A673 (cell line): Measurements from ENCODE around the gene PCDHGB2. TPM values are rescaled to one million over a fixed set of nuclear protein-coding genes. Genes with fewer than 3 reads are reported as not detected.

Experiments used
- BruUV-seq: library from RNA; stranded (reverse); fragments of 400-500 nt; replicated peaks from 2 replicates; lab custom pipeline; 2021; lab: Mats Ljungman, UMichigan
- CTCF ChIA-PET: fragments of 300-600 bp; sonication (Branson Sonifier 250); formaldehyde crosslinking; loops from one replicate; lab custom pipeline; 2022; ENCODE audit warnings: antibody characterized with exemption; lab: Charles Lee
- POLR2A ChIA-PET: fragments of 300-600 bp; sonication (Branson Sonifier 250); formaldehyde crosslinking; loops from one replicate; lab custom pipeline; 2022; ENCODE audit warnings: antibody characterized with exemption; ENCODE audit not compliant: low non-redundant PET; lab: Charles Lee
- DNase-seq: peaks from one replicate; pipeline ENCODE4 v3.0.0-alpha.2; 2015; ENCODE audit warnings: low spot score
- H3K27ac ChIP-seq: fragments of 200-600 bp; sonication (generic); 2 replicates; pipeline ENCODE4 v1.5.1; 2016; ENCODE audit warnings: mixed run types, low read depth, mild to moderate bottlenecking, mixed read lengths, antibody characterized with exemption, low read length; ENCODE audit not compliant: poor library complexity, severe bottlenecking
- H3K27me3 ChIP-seq: fragments of 200-600 bp; sonication (generic); replicated peaks from 2 replicates; pipeline ENCODE4 v1.6.1; 2017; ENCODE audit warnings: mixed run types, low read depth, mild to moderate bottlenecking, mixed read lengths, antibody characterized with exemption, low read length; ENCODE audit not compliant: insufficient read depth, poor library complexity
- H3K36me3 ChIP-seq: fragments of 200-600 bp; sonication (generic); 2 replicates; pipeline ENCODE4 v1.6.1; 2016; ENCODE audit warnings: mixed run types, mild to moderate bottlenecking, mixed read lengths, antibody characterized with exemption, low read length; ENCODE audit not compliant: insufficient read depth, poor library complexity, severe bottlenecking
- H3K4me1 ChIP-seq: fragments of 200-600 bp; sonication (generic); 2 replicates; pipeline ENCODE4 v1.6.1; 2017; ENCODE audit warnings: mixed run types, mild to moderate bottlenecking, mixed read lengths, antibody characterized with exemption, low read length; ENCODE audit not compliant: insufficient read depth, poor library complexity, severe bottlenecking
- H3K4me3 ChIP-seq: fragments of 200-600 bp; sonication (generic); 2 replicates; pipeline ENCODE4 v1.5.1; 2016; ENCODE audit warnings: low read depth, mixed run types, mild to moderate bottlenecking, mixed read lengths, low read length; ENCODE audit not compliant: poor library complexity, severe bottlenecking
- H3K9me3 ChIP-seq: fragments of 200-600 bp; sonication (generic); 2 replicates; pipeline ENCODE4 v1.6.1; 2016; ENCODE audit warnings: mixed run types, low read depth, mild to moderate bottlenecking, mixed read lengths, antibody characterized with exemption, low read length; ENCODE audit not compliant: poor library complexity, severe bottlenecking
- EZH2 ChIP-seq: fragments of 200-600 bp; sonication (generic); IDR thresholded peaks from 2 replicates; pipeline ENCODE4 v1.6.1; 2017; ENCODE audit warnings: borderline replicate concordance, low read depth, mild to moderate bottlenecking, mixed read lengths, antibody characterized with exemption, low read length; ENCODE audit not compliant: poor library complexity, severe bottlenecking
- intact Hi-C: fragments of 100-400 bp; cut with micrococcal nuclease; formaldehyde crosslinking; loops from one replicate; pipeline ENCODE4 v1.10.0; 2022; ENCODE audit not compliant: unreplicated experiment
- total RNA-seq: library from RNA; stranded (reverse); gene quantifications from 2 replicates; pipeline ENCODE4 v1.2.3, GENCODE V29; 2021
- TF ChIP-seq, protein P1 (sequence below): fragments of 300-800, 200-600 bp; sonication (generic); conservative IDR thresholded peaks from 2 replicates; pipeline ENCODE4 v1.5.1; 2017; ENCODE audit warnings: low read depth, mild to moderate bottlenecking, antibody characterized with exemption, low read length, moderate library complexity, mixed read lengths

PCDHGB2 gene
- total RNA-seq, 1 experiment from 2014 or later = 6.5 TPM

DNA sequence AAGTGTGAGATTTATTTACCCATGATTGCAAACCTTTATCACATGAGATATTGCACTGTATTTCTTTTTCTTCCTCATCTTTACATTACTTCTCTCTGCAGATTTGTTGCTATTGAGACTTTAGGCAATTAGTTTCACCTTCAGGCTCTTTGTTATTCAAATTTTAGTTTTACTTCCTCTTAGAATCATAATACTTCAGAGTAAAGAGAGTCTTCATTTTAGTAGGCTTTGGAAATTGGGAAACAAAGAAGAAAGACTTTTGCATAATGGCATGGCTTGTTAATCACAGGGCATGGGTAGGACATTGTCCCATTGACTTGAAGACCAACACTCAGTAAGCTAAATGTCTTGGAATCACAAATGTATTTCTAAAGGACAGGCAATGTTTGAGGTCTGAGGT is 2.9 kb downstream of the PCDHGB2 start:
- H3K4me3 ChIP-seq = no peak overlapping the region
- no peaks in the 10 kb centered on the region for H3K4me1 ChIP-seq
- POLR2A ChIA-PET = no interaction called here
- no peaks in the 10 kb centered on the region for H3K36me3 ChIP-seq
- no peaks in the 10 kb centered on the region for H3K27me3 ChIP-seq
- no peak for DNase-seq
- intact Hi-C loops = no loop called here
- H3K27ac ChIP-seq = no peak overlapping the region
- CTCF ChIA-PET = no interaction called here
- BruUV-seq = no TSS peak
- no peak for TF ChIP-seq EZH2
- TF ChIP-seq, protein P1, sequence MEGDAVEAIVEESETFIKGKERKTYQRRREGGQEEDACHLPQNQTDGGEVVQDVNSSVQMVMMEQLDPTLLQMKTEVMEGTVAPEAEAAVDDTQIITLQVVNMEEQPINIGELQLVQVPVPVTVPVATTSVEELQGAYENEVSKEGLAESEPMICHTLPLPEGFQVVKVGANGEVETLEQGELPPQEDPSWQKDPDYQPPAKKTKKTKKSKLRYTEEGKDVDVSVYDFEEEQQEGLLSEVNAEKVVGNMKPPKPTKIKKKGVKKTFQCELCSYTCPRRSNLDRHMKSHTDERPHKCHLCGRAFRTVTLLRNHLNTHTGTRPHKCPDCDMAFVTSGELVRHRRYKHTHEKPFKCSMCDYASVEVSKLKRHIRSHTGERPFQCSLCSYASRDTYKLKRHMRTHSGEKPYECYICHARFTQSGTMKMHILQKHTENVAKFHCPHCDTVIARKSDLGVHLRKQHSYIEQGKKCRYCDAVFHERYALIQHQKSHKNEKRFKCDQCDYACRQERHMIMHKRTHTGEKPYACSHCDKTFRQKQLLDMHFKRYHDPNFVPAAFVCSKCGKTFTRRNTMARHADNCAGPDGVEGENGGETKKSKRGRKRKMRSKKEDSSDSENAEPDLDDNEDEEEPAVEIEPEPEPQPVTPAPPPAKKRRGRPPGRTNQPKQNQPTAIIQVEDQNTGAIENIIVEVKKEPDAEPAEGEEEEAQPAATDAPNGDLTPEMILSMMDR = no peak
- peaks cover 53% of the 10 kb centered on the region for H3K9me3 ChIP-seq

DNA sequence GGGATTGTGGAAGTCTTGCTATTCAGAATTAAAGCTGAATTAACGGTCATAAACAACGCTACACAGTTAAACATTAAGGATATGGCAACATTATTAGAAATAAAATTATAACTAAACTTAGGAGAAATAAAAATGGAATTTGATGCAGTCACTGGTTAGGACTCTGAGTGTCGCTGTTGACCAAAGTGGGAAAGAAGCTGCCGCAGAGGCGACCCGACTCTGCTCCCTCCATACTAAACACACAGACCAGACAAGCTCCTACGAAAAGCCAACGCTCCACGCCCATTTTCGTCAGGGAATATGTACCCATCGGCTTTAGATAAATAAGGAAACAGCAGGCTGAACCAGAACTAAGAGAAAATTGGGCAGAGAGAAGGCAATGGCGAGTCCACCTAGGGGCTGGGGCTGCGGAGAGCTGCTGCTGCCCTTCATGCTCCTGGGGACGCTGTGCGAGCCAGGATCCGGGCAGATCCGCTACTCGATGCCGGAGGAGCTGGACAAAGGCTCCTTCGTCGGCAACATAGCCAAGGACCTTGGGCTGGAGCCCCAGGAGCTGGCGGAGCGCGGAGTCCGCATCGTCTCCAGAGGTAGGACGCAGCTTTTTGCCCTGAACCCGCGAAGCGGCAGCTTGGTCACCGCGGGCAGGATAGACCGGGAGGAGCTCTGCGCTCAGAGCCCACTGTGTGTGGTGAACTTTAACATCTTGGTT is 4.3 kb downstream of the PCDHGB2 start, which contains the start of gene PCDHGA5:
Gene PCDHGA5 (plus strand): TSS at position 211 of the 709 bp plus-strand sequence. CDS start 169 bp downstream, at position 380.
- no peak for DNase-seq
- ChIA-PET CTCF (no interaction called here), POLR2A (no interaction called here)
- H3K36me3 ChIP-seq = no peaks in the 10 kb centered on the region
- H3K27me3 ChIP-seq = no peaks in the 10 kb centered on the region
- no peak within 1 kb of the TSS for H3K27ac ChIP-seq
- peaks cover 50% of the 10 kb centered on the region for H3K9me3 ChIP-seq
- H3K4me3 ChIP-seq = no peak within 1 kb of the TSS
- TF ChIP-seq, protein P1 = 0 out of 2 replicates have a peak, but pooled peaks have one; percentile 15
- no peak for TF ChIP-seq EZH2
- intact Hi-C loops = no loop called here
- no peaks in the 10 kb centered on the region for H3K4me1 ChIP-seq
- no TSS peak for BruUV-seq

DNA sequence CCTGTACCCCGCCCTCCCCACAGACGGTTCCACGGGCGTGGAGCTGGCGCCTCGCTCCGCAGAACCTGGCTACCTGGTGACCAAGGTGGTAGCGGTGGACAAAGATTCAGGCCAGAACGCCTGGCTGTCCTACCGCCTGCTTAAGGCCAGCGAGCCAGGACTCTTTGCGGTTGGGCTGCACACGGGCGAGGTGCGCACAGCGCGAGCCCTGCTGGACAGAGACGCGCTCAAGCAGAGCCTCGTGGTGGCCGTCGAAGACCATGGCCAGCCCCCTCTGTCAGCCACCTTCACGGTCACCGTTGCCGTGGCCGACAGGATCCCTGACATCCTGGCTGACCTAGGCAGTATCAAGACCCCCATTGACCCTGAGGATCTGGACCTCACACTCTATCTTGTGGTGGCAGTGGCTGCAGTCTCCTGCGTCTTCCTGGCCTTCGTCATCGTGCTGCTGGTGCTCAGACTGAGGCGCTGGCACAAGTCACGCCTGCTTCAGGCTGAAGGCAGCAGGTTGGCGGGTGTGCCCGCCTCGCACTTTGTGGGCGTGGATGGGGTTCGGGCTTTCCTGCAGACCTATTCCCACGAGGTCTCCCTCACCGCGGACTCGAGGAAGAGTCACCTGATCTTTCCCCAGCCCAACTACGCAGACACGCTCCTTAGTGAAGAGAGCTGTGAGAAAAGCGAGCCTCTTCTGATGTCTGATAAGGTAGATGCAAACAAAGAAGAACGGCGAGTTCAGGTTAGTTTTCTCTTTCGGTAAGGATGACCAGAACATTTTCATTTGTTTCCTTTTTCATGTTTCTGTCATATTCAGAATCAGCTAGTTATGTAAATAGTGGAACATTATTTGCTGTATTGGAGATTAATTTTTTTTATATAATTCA is 6.5 kb downstream of the PCDHGB2 start:
- CTCF ChIA-PET = no interaction called here
- DNase-seq = no peak
- Histone ChIP-seq H3K4me1 (no peaks in the 10 kb centered on the region), H3K9me3 (peaks cover 47% of the 10 kb centered on the region), H3K4me3 (no peak overlapping the region), H3K27me3 (no peaks in the 10 kb centered on the region), H3K36me3 (no peaks in the 10 kb centered on the region), H3K27ac (no peak overlapping the region)
- POLR2A ChIA-PET = no interaction called here
- no peak for TF ChIP-seq EZH2
- TF ChIP-seq, protein P1 = no peak
- intact Hi-C loops = no loop called here
- BruUV-seq = no TSS peak
